BE2C (cell line): ENCODE results near the gene CDK5RAP2.
A peak's percentile ranks its signal among the peaks of the same experiment; 100 is the strongest.

Source experiments
- DNase-seq: peaks from one replicate; pipeline ENCODE4 v3.0.0-alpha.2; 2020
- H3K27me3 ChIP-seq: fragments of 250-450 bp; sonication (Bioruptor Pico); 2 replicates; pipeline ENCODE4 v1.5.1; 2020; ENCODE audit warnings: mild to moderate bottlenecking
- H3K36me3 ChIP-seq: fragments of 250-450 bp; sonication (Bioruptor Pico); 2 replicates; pipeline ENCODE4 v1.5.1; 2020; ENCODE audit warnings: mild to moderate bottlenecking
- H3K4me1 ChIP-seq: fragments of 250-450 bp; sonication (Bioruptor Pico); 2 replicates; pipeline ENCODE4 v1.5.1; 2020
- H3K4me3 ChIP-seq: 2 replicates; pipeline ENCODE4 v1.5.1; 2011; ENCODE audit warnings: low read depth, low read length
- H3K9me3 ChIP-seq: fragments of 250-450 bp; sonication (Bioruptor Pico); 2 replicates; pipeline ENCODE4 v1.5.1; 2020
- CTCF ChIP-seq: IDR thresholded peaks from 2 replicates; pipeline ENCODE4 v1.5.1; 2012; ENCODE audit warnings: mild to moderate bottlenecking, low read depth, low read length

Gene CDK5RAP2

GRCh38 chr9:120544441-120544840 is 35.5 kb downstream of the CDK5RAP2 start:
- Histone ChIP-seq H3K27me3 (no peaks in the 10 kb centered on the region), H3K36me3 (peaks cover 70% of the 10 kb centered on the region), H3K4me3 (no peak overlapping the region), H3K4me1 (no peaks in the 10 kb centered on the region), H3K9me3 (no peaks in the 10 kb centered on the region)
- TF ChIP-seq CTCF, result no peak
- no peak for DNase-seq

- no peak for DNase-seq
- no peaks in the 10 kb centered on the region for H3K27me3 ChIP-seq
- no peaks in the 10 kb centered on the region for H3K9me3 ChIP-seq
- peaks cover 9% of the 10 kb centered on the region; the same call in 1 of the 2 replicates for H3K4me1 ChIP-seq
- H3K4me3 ChIP-seq, result no peak overlapping the region
- no peak for TF ChIP-seq CTCF
- H3K36me3 ChIP-seq, result peaks cover 57% of the 10 kb centered on the region
These were observed 37.1 kb downstream of the CDK5RAP2 start for GRCh38 chr9:120542701-120543490.

- no peak for DNase-seq
- Histone ChIP-seq H3K9me3 (no peaks in the 10 kb centered on the region), H3K27me3 (no peaks in the 10 kb centered on the region), H3K4me1 (peaks cover 12% of the 10 kb centered on the region), H3K4me3 (no peak overlapping the region), H3K36me3 (peaks cover 61% of the 10 kb centered on the region)
- no peak for TF ChIP-seq CTCF
These were observed 38.0 kb downstream of the CDK5RAP2 start for GRCh38 chr9:120541921-120542320.

- no peaks in the 10 kb centered on the region for H3K9me3 ChIP-seq
- no peak for TF ChIP-seq CTCF
- H3K4me1 ChIP-seq, result peaks cover 16% of the 10 kb centered on the region
- H3K4me3 ChIP-seq, result no peak overlapping the region
- no peak for DNase-seq
- no peaks in the 10 kb centered on the region for H3K27me3 ChIP-seq
- H3K36me3 ChIP-seq, result peaks cover 63% of the 10 kb centered on the region
These were observed 40.0 kb downstream of the CDK5RAP2 start for GRCh38 chr9:120539951-120540350.

- DNase-seq, result peak; percentile 78
These were observed 41.6 kb downstream of the CDK5RAP2 start for GRCh38 chr9:120538339-120538738.

More at GRCh38 chr9:120538339-120538738, 41.6 kb downstream of the CDK5RAP2 start:
- H3K4me1 ChIP-seq, result peaks cover 16% of the 10 kb centered on the region
- peaks cover 57% of the 10 kb centered on the region for H3K36me3 ChIP-seq
- H3K4me3 ChIP-seq, result no peak overlapping the region
- no peaks in the 10 kb centered on the region for H3K27me3 ChIP-seq
- no peak for TF ChIP-seq CTCF
- H3K9me3 ChIP-seq, result no peaks in the 10 kb centered on the region
